DND-41 (cell line): ENCODE measurements around the gene SRMS.

Source experiments
- ATAC-seq: fragments of 200-7000 bp; cut with Tn5 transposase; 3 replicates; pipeline ENCODE4 v1.9.1; 2021; ENCODE audit warnings: low read depth; ENCODE audit not compliant: insufficient read depth
- DNase-seq: peaks from one replicate; pipeline ENCODE4 v3.0.0-alpha.2; 2020
- H2AFZ ChIP-seq: 2 replicates; pipeline ENCODE4 v1.6.0; 2012; ENCODE audit warnings: low read depth, low read length
- H3K27ac ChIP-seq: 2 replicates; pipeline ENCODE4 v1.5.1; 2012; ENCODE audit warnings: low read length, inconsistent platforms
- H3K27me3 ChIP-seq: fragments of 200-600 bp; sonication (generic); 2 replicates; pipeline ENCODE4 v1.6.0; 2012; ENCODE audit warnings: low read length, mild to moderate bottlenecking, inconsistent platforms; ENCODE audit not compliant: insufficient read depth, poor library complexity
- H3K36me3 ChIP-seq: 2 replicates; pipeline ENCODE4 v1.5.1; 2012; ENCODE audit warnings: low read length, inconsistent platforms; ENCODE audit not compliant: insufficient read depth
- H3K4me1 ChIP-seq: 2 replicates; pipeline ENCODE4 v1.5.1; 2012; ENCODE audit warnings: mild to moderate bottlenecking, low read length; ENCODE audit not compliant: insufficient read depth
- H3K4me2 ChIP-seq: 2 replicates; pipeline ENCODE4 v1.6.0; 2012; ENCODE audit warnings: mild to moderate bottlenecking, moderate library complexity, low read length, inconsistent platforms; ENCODE audit not compliant: insufficient read depth
- H3K4me3 ChIP-seq, 2 experiments: fragments of 200-600 bp in 1 of 2; shearing (Covaris generic) in 1 of 2; 2 replicates each; pipeline ENCODE4 v1.5.1; 2012 to 2016; ENCODE audit warnings: inconsistent platforms in 2 of 2, low read length in 2 of 2, mild to moderate bottlenecking in 2 of 2, low read depth in 1 of 2, moderate library complexity in 1 of 2
- H3K79me2 ChIP-seq: 2 replicates; pipeline ENCODE4 v1.6.0; 2012; ENCODE audit warnings: low read length, inconsistent platforms; ENCODE audit not compliant: insufficient read depth
- H3K9ac ChIP-seq: 2 replicates; pipeline ENCODE4 v1.6.0; 2012; ENCODE audit warnings: low read depth, mild to moderate bottlenecking, inconsistent platforms, low read length, moderate library complexity
- H3K9me3 ChIP-seq: 2 replicates; pipeline ENCODE4 v1.5.1; 2012; ENCODE audit warnings: low read length, moderate library complexity, mild to moderate bottlenecking, inconsistent platforms; ENCODE audit not compliant: insufficient read depth, severe bottlenecking
- H4K20me1 ChIP-seq: 2 replicates; pipeline ENCODE4 v1.6.0; 2012; ENCODE audit warnings: low read length; ENCODE audit not compliant: insufficient read depth
- EZH2 ChIP-seq: IDR thresholded peaks from 3 replicates; pipeline ENCODE4 v1.6.1; 2012; ENCODE audit warnings: borderline replicate concordance, low read depth, mild to moderate bottlenecking, moderate library complexity, low read length, inconsistent platforms; ENCODE audit not compliant: severe bottlenecking
- TF ChIP-seq, protein P1 (sequence below): IDR thresholded peaks from 2 replicates; pipeline ENCODE4 v1.5.1; 2012; ENCODE audit warnings: borderline replicate concordance, low read length, moderate library complexity, mild to moderate bottlenecking; ENCODE audit not compliant: poor library complexity, severe bottlenecking; ENCODE audit errors: extremely low read depth

SRMS gene

DNA sequence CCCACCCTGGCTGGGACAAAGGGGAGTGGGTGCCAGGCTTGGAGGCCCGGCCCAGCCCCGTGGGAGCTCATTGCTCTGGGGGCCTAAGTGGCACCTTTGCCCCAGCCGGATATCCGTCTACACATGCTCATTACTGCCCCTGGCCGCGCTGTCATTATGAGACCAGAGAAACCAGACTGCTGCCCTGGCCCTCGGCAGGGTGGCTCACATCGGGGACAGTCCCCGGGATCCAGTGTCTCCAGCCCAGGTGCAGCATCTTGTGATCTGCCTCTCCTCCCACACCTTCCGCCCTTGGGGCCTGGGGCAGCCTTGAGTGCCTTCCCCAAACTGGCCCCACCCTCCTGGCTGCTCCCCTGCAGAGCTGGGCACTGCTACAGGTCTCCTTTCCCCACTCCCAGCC is 4.9 kb downstream of the SRMS start:
- no peak for ATAC-seq
- H3K27ac ChIP-seq: no peak overlapping the region
- DNase-seq: no peak

DNA sequence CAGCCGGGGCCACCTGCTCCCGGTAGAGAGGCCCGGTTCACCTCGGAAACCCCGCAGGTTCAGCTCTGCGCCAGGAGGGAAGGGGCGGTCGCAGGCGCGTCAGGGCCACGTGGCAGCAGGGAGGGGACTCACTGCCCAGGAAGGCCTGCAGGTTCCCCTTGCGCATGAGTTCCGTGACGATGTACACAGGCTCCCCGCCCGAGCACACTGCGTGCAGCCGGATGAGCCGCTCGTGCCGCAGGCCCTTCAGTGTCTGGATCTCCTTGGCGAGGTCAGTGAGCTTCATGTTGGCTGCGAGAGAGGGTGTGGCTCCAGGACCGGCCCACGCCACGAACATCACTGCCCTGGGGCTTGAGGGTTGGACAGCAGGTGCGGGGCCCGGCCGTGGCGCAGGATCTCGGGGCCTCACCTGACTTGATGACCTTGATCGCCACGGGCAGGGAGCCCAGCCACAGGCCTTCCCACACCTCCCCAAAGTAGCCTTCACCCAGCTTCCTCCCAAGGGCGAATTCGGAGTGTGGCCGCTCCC is 5.5 kb downstream of the SRMS start:
- no peaks in the 10 kb centered on the region for H3K79me2 ChIP-seq
- no peak overlapping the region for H2AFZ ChIP-seq
- peaks cover 7% of the 10 kb centered on the region; the same call in 1 of the 2 replicates for H4K20me1 ChIP-seq
- ATAC-seq: no peak
- H3K4me1 ChIP-seq: peaks cover 18% of the 10 kb centered on the region
- no peak for TF ChIP-seq EZH2
- TF ChIP-seq, protein P1, sequence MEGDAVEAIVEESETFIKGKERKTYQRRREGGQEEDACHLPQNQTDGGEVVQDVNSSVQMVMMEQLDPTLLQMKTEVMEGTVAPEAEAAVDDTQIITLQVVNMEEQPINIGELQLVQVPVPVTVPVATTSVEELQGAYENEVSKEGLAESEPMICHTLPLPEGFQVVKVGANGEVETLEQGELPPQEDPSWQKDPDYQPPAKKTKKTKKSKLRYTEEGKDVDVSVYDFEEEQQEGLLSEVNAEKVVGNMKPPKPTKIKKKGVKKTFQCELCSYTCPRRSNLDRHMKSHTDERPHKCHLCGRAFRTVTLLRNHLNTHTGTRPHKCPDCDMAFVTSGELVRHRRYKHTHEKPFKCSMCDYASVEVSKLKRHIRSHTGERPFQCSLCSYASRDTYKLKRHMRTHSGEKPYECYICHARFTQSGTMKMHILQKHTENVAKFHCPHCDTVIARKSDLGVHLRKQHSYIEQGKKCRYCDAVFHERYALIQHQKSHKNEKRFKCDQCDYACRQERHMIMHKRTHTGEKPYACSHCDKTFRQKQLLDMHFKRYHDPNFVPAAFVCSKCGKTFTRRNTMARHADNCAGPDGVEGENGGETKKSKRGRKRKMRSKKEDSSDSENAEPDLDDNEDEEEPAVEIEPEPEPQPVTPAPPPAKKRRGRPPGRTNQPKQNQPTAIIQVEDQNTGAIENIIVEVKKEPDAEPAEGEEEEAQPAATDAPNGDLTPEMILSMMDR: no peak
- no peaks in the 10 kb centered on the region for H3K27me3 ChIP-seq
- H3K9me3 ChIP-seq: no peaks in the 10 kb centered on the region
- no peak overlapping the region for H3K9ac ChIP-seq
- no peak overlapping the region for H3K27ac ChIP-seq
- no peak for DNase-seq
- no peak overlapping the region for H3K4me3 ChIP-seq
- no peaks in the 10 kb centered on the region for H3K36me3 ChIP-seq
- no peak overlapping the region for H3K4me2 ChIP-seq

More for the DNA sequence above, 4.9 kb downstream of the SRMS start:
- no peaks in the 10 kb centered on the region for H3K36me3 ChIP-seq
- H3K27me3 ChIP-seq: no peaks in the 10 kb centered on the region
- peaks cover 7% of the 10 kb centered on the region; the same call in 1 of the 2 replicates for H4K20me1 ChIP-seq
- H3K4me2 ChIP-seq: no peak overlapping the region
- TF ChIP-seq EZH2: no peak
- TF ChIP-seq, protein P1: no peak
- H3K79me2 ChIP-seq: no peaks in the 10 kb centered on the region
- no peak overlapping the region for H3K9ac ChIP-seq
- H2AFZ ChIP-seq: no peak overlapping the region
- peaks cover 12% of the 10 kb centered on the region for H3K4me1 ChIP-seq
- no peaks in the 10 kb centered on the region for H3K9me3 ChIP-seq
- H3K4me3 ChIP-seq: no peak overlapping the region

DNA sequence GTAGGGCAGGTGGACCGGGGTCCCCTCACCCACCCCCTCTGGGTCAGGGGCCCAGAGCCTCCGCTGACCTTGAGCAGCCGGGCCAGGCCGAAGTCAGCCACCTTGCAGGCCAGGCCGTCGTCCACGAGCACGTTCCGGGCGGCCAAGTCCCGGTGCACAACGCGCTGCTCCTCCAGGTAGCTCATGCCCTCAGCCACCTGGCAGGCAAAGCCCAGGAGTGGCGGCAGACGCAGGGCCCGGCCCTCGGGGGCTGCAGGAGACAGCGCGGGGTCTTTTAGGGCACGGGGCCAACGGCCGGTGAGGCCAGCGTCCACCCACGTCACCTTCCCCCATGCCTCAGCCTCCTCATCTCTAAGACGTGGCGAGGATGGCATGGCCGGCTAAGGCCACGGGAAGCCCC is 6.2 kb downstream of the SRMS start:
- Histone ChIP-seq H3K4me1 (peaks cover 21% of the 10 kb centered on the region), H2AFZ (no peak overlapping the region), H3K36me3 (no peaks in the 10 kb centered on the region), H3K4me2 (no peak overlapping the region), H4K20me1 (peaks cover 7% of the 10 kb centered on the region; the same call in 1 of the 2 replicates), H3K9ac (no peak overlapping the region), H3K79me2 (no peaks in the 10 kb centered on the region), H3K27ac (no peak overlapping the region), H3K4me3 (no peak overlapping the region), H3K27me3 (no peaks in the 10 kb centered on the region), H3K9me3 (no peaks in the 10 kb centered on the region)
- no peak for ATAC-seq
- TF ChIP-seq, protein P1: no peak
- no peak for TF ChIP-seq EZH2
- DNase-seq: no peak
